Liver (tissue), 9 donors: Measurements from ENCODE around the gene TOGARAM2. TPM values are rescaled to one million over a fixed set of nuclear protein-coding genes. Genes with fewer than 3 reads are reported as not detected.

Experiments
- DNase-seq: peaks from one replicate; pipeline ENCODE4 v3.0.0-alpha.2; 2017; ENCODE audit warnings: low spot score
- H3K27ac ChIP-seq, 2 donors: one replicate each; pipeline ENCODE4 v1.7.0; 2013; ENCODE audit warnings: inconsistent platforms in 2 of 2, low read length in 2 of 2, control low read depth in 1 of 2, low read depth in 1 of 2, mild to moderate bottlenecking in 1 of 2
- H3K27me3 ChIP-seq, 4 donors: one replicate each; pipeline versions ENCODE4 v1.6.1 to v1.7.0; 2013; ENCODE audit warnings: low read length in 3 of 4, inconsistent platforms in 1 of 4, mild to moderate bottlenecking in 1 of 4, moderate library complexity in 1 of 4; ENCODE audit not compliant: control insufficient read depth in 4 of 4, insufficient read depth in 4 of 4
- H3K36me3 ChIP-seq, 4 donors: one replicate each; pipeline versions ENCODE4 v1.6.1 to v1.7.0; 2013; ENCODE audit warnings: low read length in 3 of 4, mild to moderate bottlenecking in 3 of 4, low read depth in 1 of 4, moderate library complexity in 1 of 4; ENCODE audit not compliant: control insufficient read depth in 4 of 4, insufficient read depth in 3 of 4
- H3K4me1 ChIP-seq, 4 donors: one replicate each; pipeline versions ENCODE4 v1.6.1 to v1.7.0; 2013; ENCODE audit warnings: low read length in 3 of 4, mild to moderate bottlenecking in 3 of 4, moderate library complexity in 1 of 4; ENCODE audit not compliant: control insufficient read depth in 4 of 4, insufficient read depth in 4 of 4
- H3K4me3 ChIP-seq, 3 donors: one replicate each; pipeline versions ENCODE4 v1.6.1 to v1.7.0; 2013; ENCODE audit warnings: low read length in 3 of 3, control low read depth in 1 of 3, low read depth in 1 of 3, mild to moderate bottlenecking in 1 of 3
- H3K9ac ChIP-seq, 2 donors: one replicate each; pipeline ENCODE4 v1.7.0; 2013; ENCODE audit warnings: low read length in 2 of 2, mild to moderate bottlenecking in 2 of 2, moderate library complexity in 2 of 2, control low read depth in 1 of 2, low read depth in 1 of 2
- H3K9me3 ChIP-seq, 4 donors: one replicate each; pipeline versions ENCODE4 v1.6.1 to v1.7.0; 2013; ENCODE audit warnings: low read length in 3 of 4; ENCODE audit not compliant: control insufficient read depth in 4 of 4
- CTCF ChIP-seq: fragments of 150-350 bp; IDR thresholded peaks from 2 replicates; pipeline ENCODE4 v1.5.1; 2017; ENCODE audit warnings: improper control_type of control experiment, low read depth, low read length; ENCODE audit not compliant: missing input control
- EGR1 ChIP-seq, 2 donors: IDR thresholded peaks; 2 replicates each; pipeline ENCODE4 v1.6.1; 2016 to 2018; ENCODE audit warnings: antibody characterized with exemption in 2 of 2, low read depth in 2 of 2
- FOXA1 ChIP-seq: IDR thresholded peaks from 2 replicates; pipeline ENCODE4 v1.6.1; 2016; ENCODE audit warnings: antibody characterized with exemption
- FOXA2 ChIP-seq: IDR thresholded peaks from 2 replicates; pipeline ENCODE4 v1.6.1; 2016; ENCODE audit warnings: antibody characterized with exemption
- GABPA ChIP-seq, 2 donors: IDR thresholded peaks in 1 of 2; conservative IDR thresholded peaks in 1 of 2; 2 replicates each; pipeline ENCODE4 v1.6.1; 2016; ENCODE audit warnings: antibody characterized with exemption in 2 of 2, mild to moderate bottlenecking in 1 of 2, moderate library complexity in 1 of 2
- HNF4A ChIP-seq, 2 donors: conservative IDR thresholded peaks; 2 replicates each; pipeline ENCODE4 v1.6.1; 2016; ENCODE audit warnings: antibody characterized with exemption in 2 of 2, mild to moderate bottlenecking in 2 of 2
- HNF4G ChIP-seq: IDR thresholded peaks from 2 replicates; pipeline ENCODE4 v1.6.1; 2016; ENCODE audit warnings: antibody characterized with exemption
- MAX ChIP-seq: IDR thresholded peaks from 2 replicates; pipeline ENCODE4 v1.6.1; 2016; ENCODE audit warnings: antibody characterized with exemption
- NR2F2 ChIP-seq: IDR thresholded peaks from 2 replicates; pipeline ENCODE4 v1.6.1; 2016; ENCODE audit warnings: antibody characterized with exemption
- RAD21 ChIP-seq, 2 donors: IDR thresholded peaks; 2 replicates each; pipeline ENCODE4 v1.6.1; 2016; ENCODE audit warnings: antibody characterized with exemption in 2 of 2, mild to moderate bottlenecking in 2 of 2
- RXRA ChIP-seq, 2 donors: IDR thresholded peaks; 2 replicates each; pipeline ENCODE4 v1.6.1; 2017 to 2018; ENCODE audit warnings: antibody characterized with exemption in 2 of 2, mild to moderate bottlenecking in 1 of 2
- SP1 ChIP-seq: IDR thresholded peaks from 2 replicates; pipeline ENCODE4 v1.6.1; 2018; ENCODE audit warnings: antibody characterized with exemption, mild to moderate bottlenecking
- TAF1 ChIP-seq: conservative IDR thresholded peaks from 2 replicates; pipeline ENCODE4 v1.6.1; 2016; ENCODE audit warnings: antibody characterized with exemption, mild to moderate bottlenecking
- YY1 ChIP-seq: IDR thresholded peaks from 2 replicates; pipeline ENCODE4 v1.6.1; 2016; ENCODE audit warnings: antibody characterized with exemption, mild to moderate bottlenecking
- ZBTB33 ChIP-seq: IDR thresholded peaks from 2 replicates; pipeline ENCODE4 v1.6.1; 2016; ENCODE audit warnings: antibody characterized with exemption
- WGBS: extraction: QIAGEN DNeasy Blood & Tissue Kit; methylation state at CpG from one replicate; pipeline ENCODE4 v1.1.7; 2013; 5-methylcytosine and 5-hydroxymethylcytosine counted together
- polyA plus RNA-seq, 2 donors: library from polyadenylated mRNA; stranded (reverse) in 1 of 2; unstranded in 1 of 2; fragments of 200-250 nt in 1 of 2; fragments of >200 nt in 1 of 2; fragmentation: Nextera tagmentation in 1 of 2; extraction: Ambion mirVana in 1 of 2; gene quantifications; one replicate each; pipeline versions ENCODE4 v1.2.1 to v1.2.3, GENCODE V29; 2013 to 2015
- total RNA-seq, 2 donors: library from RNA; depleted of rRNA; stranded (reverse); fragments of >200 nt; gene quantifications; one replicate each; pipeline ENCODE4 v1.2.3, GENCODE V29; 2014
- donor health status: healthy.
- donor health status: healthy.
- donor health status: healthy.
- donor health status: healthy.
- donor health status: healthy.

The TOGARAM2 gene
- total and polyA plus RNA-seq, 4 donors, result 0.15 to 0.42 (median 0.19) TPM; not detected in 1

GRCh38 chr2:28975671-28976070 is 5.4 kb upstream of the TOGARAM2 start:
- H3K4me3 ChIP-seq, result no peak overlapping the region
- WGBS, result 96% methylated on average over 1 of the region's 1 CpG
- no peaks in the 10 kb centered on the region for H3K36me3 ChIP-seq
- no peaks in the 10 kb centered on the region for H3K4me1 ChIP-seq
- no peaks in the 10 kb centered on the region for H3K27me3 ChIP-seq
- H3K27ac ChIP-seq, result no peak overlapping the region
- DNase-seq, result no peak
- TF ChIP-seq YY1, result no peak
- no peak for TF ChIP-seq HNF4G
- TF ChIP-seq TAF1, result no peak
- no peak for TF ChIP-seq RAD21 (IDR thresholded peaks at IDR 0.05)
- TF ChIP-seq NR2F2, result no peak
- TF ChIP-seq CTCF, result no peak
- no peak for TF ChIP-seq RXRA (IDR thresholded peaks at IDR 0.05)
- TF ChIP-seq FOXA2, result no peak
- no peak for TF ChIP-seq HNF4A (conservative IDR thresholded peaks at IDR 0.05)
- no peaks in the 10 kb centered on the region for H3K9me3 ChIP-seq
- no peak overlapping the region for H3K9ac ChIP-seq

GRCh38 chr2:28976584-28976983 is 4.5 kb upstream of the TOGARAM2 start:
- no peak for DNase-seq
- H3K9ac ChIP-seq, result no peak overlapping the region
- no peaks in the 10 kb centered on the region for H3K4me1 ChIP-seq
- TF ChIP-seq YY1, result no peak
- no peak for TF ChIP-seq TAF1
- H3K36me3 ChIP-seq, result no peaks in the 10 kb centered on the region
- WGBS, result 91% methylated on average over 3 of the region's 3 CpGs
- H3K4me3 ChIP-seq, result no peak overlapping the region
- H3K27me3 ChIP-seq, result no peaks in the 10 kb centered on the region
- H3K9me3 ChIP-seq, result no peaks in the 10 kb centered on the region
- no peak overlapping the region for H3K27ac ChIP-seq

GRCh38 chr2:28977176-28977875 is 3.8 kb upstream of the TOGARAM2 start:
- DNase-seq, result no peak
- 89% methylated on average over 10 of the region's 10 CpGs for WGBS

More at GRCh38 chr2:28977176-28977875, 3.8 kb upstream of the TOGARAM2 start:
- TF ChIP-seq MAX (no peak), EGR1 (IDR thresholded peaks at IDR 0.05; ENCODE audit: low read depth in 2 of 2) (no peak), GABPA (IDR thresholded peaks at IDR 0.05 in 1 of 2, conservative IDR thresholded peaks at IDR 0.05 in 1 of 2) (no peak), YY1 (no peak), CTCF (no peak), RXRA (IDR thresholded peaks at IDR 0.05) (no peak), NR2F2 (no peak), RAD21 (IDR thresholded peaks at IDR 0.05) (no peak), ZBTB33 (no peak), TAF1 (no peak), FOXA1 (no peak), SP1 (no peak), FOXA2 (no peak)
- no peak overlapping the region for H3K27ac ChIP-seq
- H3K9ac ChIP-seq, result no peak overlapping the region
- no peaks in the 10 kb centered on the region for H3K4me1 ChIP-seq
- no peaks in the 10 kb centered on the region for H3K36me3 ChIP-seq
- no peaks in the 10 kb centered on the region for H3K9me3 ChIP-seq
- H3K27me3 ChIP-seq, result no peaks in the 10 kb centered on the region
- H3K4me3 ChIP-seq, result no peak overlapping the region
